RKO (cell line): ENCODE data around the gene ADAM21.
"Not testable (repeated sequence)": the region's sequence is repeated elsewhere in the genome, so short reads cannot be mapped to it uniquely, and the experiment has no call there.

ENCODE experiments used
- DNase-seq: peaks from one replicate; pipeline ENCODE4 v3.0.0-alpha.2; 2016; ENCODE audit warnings: low spot score

Gene ADAM21

DNA sequence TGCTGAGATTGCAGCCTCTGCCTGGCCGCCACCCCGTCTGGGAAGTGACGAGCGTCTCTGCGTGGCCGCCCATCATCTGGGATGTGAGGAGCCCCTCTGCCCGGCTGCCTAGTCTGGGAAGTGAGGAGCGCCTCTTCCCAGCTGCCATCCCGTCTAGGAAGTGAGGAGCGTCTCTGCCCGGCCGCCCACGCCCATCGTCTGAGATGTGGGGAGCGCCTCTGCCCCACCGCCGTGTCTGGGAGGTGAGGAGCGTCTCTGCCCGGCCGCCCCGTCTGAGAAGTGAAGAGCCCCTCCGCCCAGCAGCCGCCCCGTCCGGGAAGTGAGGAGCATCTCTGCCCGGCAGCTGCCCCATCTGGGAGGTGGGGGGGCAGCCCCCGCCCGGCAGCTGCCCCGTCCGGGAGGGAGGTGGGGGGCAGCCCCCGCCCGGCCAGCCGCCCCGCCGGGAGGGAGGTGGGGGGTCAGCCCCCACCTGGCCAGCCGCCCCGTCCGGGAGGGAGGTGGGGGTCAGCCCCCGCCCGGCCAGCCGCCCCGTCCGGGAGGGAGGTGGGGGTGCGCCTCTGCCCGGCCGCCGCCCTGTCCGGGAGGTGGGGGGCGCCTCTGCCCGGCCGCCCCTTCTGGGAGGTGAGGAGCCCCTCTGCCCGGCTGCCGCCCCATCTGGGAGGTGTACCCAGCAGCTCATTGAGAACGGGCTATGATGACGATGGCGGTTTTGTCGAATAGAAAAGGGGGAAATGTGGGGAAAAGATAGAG, 25.6 kb downstream of the ADAM21 start:
- not testable (repeated sequence) for DNase-seq

DNA sequence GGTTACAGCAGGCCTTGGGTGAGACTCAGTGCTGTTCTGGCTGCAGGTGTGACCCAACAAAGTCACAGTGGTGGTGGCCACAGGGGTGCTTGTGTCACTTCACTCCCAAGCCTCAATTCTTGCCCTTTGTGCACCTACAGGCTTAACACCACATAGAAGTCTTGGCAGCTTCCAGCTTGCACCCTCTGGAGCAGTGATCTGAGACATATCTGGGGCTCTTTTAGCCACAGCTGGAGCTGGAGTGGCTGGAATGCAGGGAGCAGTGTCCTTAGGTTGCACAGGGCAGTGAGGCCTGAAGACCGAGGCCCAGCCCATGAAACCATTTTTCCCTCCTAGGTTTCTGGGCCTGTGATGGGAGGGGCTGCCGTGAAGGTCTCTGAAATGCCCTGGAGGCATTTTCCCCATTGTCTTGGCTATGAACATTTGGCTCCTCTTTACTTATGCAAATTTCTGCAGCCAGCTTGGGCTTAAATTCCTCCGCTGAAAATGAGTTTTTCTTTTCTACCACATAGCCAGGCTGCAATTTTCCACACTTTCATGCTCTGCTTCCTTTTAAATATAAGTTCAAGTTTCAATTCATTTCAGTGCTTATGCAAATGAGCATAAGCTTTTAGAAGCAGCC, 37.7 kb downstream of the ADAM21 start:
- DNase-seq = no peak

DNA sequence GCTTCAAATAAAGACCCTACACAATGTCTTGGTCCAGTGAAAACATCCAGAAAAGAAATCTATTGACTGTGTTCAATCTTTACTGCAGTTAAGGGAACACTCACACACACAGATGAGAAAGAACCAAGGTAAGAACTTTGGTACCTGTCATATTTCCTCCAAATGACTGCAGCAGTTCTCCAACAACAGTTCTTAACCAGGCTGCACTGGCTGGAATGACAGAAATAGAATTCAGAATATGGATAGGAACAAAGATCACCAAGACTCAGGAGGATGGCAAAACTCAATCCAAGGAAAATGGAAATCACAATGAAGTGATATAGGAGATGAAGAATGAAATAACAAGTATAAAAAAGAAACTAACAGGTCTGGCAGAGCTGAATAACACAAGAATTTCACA, 46.2 kb downstream of the ADAM21 start:
- no peak for DNase-seq
